HG03571 (cell line): ENCODE data around the gene TSPEAR.
"Not testable (repeated sequence)": the region's sequence is repeated elsewhere in the genome, so short reads cannot be mapped to it uniquely, and the experiment has no call there.

Experiments used
- ATAC-seq: cut with Tn5 transposase; IDR thresholded peaks from one replicate; pipeline ENCODE4 v1.9.1; 2021; ENCODE audit not compliant: unreplicated experiment

TSPEAR gene

GRCh38 chr21:44510508-44511218 lies 200.7 kb downstream of the TSPEAR start:
- ATAC-seq: no peak

- ATAC-seq: no peak
Measured at GRCh38 chr21:44510109-44510507, 201.3 kb downstream of the TSPEAR start.

- ATAC-seq: no peak
Measured at GRCh38 chr21:44509539-44509938, 201.8 kb downstream of the TSPEAR start.

GRCh38 chr21:44508711-44509445 lies 202.5 kb downstream of the TSPEAR start:
- ATAC-seq: no peak

- no peak for ATAC-seq
Measured at GRCh38 chr21:44508426-44508710, 203.0 kb downstream of the TSPEAR start.

- no peak for ATAC-seq
Measured at GRCh38 chr21:44507673-44508425, 203.5 kb downstream of the TSPEAR start.

GRCh38 chr21:44506279-44507255 lies 204.8 kb downstream of the TSPEAR start:
- ATAC-seq: no peak

- no peak for ATAC-seq
Measured at GRCh38 chr21:44505673-44506278, 205.6 kb downstream of the TSPEAR start.

- no peak for ATAC-seq
Measured at GRCh38 chr21:44503901-44504399, 207.4 kb downstream of the TSPEAR start.

GRCh38 chr21:44503006-44503889 lies 208.1 kb downstream of the TSPEAR start:
- ATAC-seq: not testable (repeated sequence)

GRCh38 chr21:44502171-44502958 lies 209.0 kb downstream of the TSPEAR start:
- ATAC-seq: no peak

GRCh38 chr21:44500111-44500510 lies 211.3 kb downstream of the TSPEAR start:
- no peak for ATAC-seq

GRCh38 chr21:44499631-44500030 lies 211.7 kb downstream of the TSPEAR start:
- no peak for ATAC-seq

- no peak for ATAC-seq
Measured at GRCh38 chr21:44499211-44499560, 212.2 kb downstream of the TSPEAR start.

GRCh38 chr21:44498280-44499210 lies 212.8 kb downstream of the TSPEAR start:
- ATAC-seq: no peak

GRCh38 chr21:44497703-44498126 lies 213.7 kb downstream of the TSPEAR start:
- no peak for ATAC-seq
